Forelimb muscle (tissue), 1 donor: ENCODE results near the gene GSTM3. TPM values are rescaled to one million over a fixed set of nuclear protein-coding genes. Genes with fewer than 3 reads are reported as not detected.
"Not testable (repeated sequence)": the region's sequence is repeated elsewhere in the genome, so short reads cannot be mapped to it uniquely, and the experiment has no call there.

Source experiments
- DNase-seq: peaks from one replicate; pipeline ENCODE4 v3.0.0-alpha.2; 2013; ENCODE audit warnings: low read depth
- polyA plus RNA-seq: library from polyadenylated mRNA; unstranded; fragments of 120-200 nt; gene quantifications from one replicate; pipeline ENCODE4 v1.2.1, GENCODE V29; 2013; ENCODE audit not compliant: insufficient read length

Gene GSTM3
- polyA plus RNA-seq, 1 donor, result 40.6 TPM

DNA sequence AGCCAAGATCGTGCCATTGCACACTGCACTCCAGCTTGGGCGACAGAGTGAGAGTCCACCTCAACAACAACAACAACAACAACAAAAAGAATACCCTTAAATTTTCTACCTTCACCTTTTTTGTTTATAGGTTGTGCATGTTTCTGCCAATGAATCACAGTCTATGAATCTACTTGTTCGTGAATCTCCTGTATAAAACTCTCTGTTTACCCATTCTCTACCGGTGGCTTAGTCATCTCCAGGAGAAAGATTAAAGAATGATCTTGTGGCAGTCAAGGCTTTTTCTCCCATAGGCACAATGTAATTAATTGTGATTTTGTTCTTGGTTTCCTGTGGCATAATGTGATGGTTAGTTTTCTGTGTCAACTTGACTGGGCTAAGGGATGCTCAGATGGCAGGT lies 43.0 kb downstream of the GSTM3 start:
- DNase-seq, result not testable (repeated sequence)

DNA sequence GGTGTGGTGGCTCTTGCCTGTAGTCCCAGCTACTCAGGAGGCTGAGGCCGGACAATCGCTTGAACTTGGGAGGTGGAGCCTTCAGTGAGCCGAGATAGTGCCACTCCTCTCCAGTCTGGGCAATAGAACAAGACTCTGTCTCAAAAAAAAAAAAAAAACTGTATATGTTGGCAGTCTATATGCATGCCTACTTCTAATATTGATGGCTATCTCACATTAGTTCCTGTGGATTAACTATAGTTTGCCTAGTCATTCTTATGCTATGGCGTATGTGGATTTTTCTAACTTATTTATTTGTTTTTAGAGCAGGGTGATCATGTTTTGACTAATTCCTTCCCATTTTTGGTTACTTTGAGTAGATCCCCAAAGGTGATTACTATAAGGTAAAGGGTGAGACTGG lies 43.8 kb downstream of the GSTM3 start:
- no peak for DNase-seq

DNA sequence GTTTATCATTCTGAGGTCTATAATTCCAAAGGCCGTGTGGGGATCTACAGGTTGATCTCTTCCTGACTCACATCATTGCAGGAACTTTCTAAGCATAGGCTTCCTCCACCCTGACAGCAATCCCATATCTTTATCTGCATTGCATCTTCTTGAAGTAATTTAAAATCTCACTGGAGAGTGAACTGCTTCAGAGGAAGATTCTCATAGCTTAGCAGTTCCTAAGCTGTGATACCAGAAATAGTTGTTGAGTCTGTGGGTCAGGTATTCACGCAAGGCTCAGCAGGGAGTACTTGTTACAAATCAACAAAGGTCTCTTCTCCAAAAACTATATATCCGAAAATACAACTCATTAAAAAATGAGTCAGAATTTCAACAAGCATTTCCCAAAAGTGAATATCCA lies 45.7 kb downstream of the GSTM3 start:
- not testable (repeated sequence) for DNase-seq

DNA sequence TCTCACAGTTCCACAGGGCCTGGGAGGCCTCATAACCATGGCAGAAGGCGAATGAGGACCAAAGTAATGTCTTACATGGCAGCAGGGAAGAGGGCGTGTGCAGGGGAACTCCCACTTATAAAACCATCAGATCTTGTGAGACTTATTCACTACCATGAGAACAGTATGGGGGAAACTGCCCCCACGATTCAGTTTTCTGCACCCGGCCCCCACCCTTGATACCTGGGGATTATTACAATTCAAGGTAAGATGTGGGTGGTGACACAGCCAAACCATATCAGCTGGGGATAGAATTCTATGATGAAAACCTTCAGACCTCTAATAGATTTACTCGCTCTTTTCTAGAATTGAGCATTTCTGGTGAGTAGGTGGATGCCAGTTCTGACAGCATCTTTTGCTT lies 46.4 kb downstream of the GSTM3 start:
- not testable (repeated sequence) for DNase-seq

DNA sequence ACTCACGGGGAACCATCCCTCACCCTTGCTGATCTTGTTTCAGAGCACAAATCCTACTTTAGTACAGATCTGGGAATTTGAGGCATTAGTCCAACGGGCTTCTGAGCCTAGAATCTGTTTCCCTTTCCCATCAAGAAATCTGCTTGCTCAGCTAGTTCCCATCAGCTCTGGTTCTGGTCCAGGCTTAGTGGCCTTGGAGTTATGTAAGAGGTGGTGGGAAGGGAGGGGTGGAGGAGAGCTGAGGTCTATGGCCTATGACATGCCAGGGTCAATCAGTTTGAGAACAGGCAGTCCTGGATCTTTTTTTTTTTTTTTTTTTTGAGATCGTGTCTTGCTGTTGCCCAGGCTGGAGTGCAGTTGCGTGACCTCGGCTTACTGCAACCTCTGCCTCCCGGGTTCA lies 49.1 kb downstream of the GSTM3 start:
- DNase-seq, result no peak

DNA sequence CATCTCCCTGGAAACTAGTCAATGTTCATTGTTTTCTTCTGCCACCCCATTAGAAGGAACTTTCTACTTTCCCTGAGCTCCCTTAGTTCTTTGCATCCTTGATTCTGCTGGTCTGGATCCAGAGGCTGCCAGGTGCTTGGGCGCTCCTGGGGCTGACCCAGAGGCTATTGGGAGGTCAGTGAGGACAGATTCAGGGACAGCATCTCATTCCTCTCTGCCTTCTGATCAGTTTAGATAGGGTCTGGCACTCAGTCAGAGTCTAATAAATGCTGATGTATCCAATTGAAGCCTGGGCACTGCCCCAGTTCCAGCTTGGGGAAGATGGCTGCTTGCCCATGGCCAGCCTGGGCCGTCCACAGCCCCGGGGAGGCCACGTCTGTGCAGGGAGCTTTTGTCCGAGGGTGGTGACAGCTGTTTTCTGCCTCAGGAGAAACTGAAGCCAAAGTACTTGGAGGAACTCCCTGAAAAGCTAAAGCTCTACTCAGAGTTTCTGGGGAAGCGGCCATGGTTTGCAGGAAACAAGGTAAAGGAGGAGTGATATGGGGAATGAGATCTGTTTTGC lies 50.9 kb downstream of the GSTM3 start:
- no peak for DNase-seq

DNA sequence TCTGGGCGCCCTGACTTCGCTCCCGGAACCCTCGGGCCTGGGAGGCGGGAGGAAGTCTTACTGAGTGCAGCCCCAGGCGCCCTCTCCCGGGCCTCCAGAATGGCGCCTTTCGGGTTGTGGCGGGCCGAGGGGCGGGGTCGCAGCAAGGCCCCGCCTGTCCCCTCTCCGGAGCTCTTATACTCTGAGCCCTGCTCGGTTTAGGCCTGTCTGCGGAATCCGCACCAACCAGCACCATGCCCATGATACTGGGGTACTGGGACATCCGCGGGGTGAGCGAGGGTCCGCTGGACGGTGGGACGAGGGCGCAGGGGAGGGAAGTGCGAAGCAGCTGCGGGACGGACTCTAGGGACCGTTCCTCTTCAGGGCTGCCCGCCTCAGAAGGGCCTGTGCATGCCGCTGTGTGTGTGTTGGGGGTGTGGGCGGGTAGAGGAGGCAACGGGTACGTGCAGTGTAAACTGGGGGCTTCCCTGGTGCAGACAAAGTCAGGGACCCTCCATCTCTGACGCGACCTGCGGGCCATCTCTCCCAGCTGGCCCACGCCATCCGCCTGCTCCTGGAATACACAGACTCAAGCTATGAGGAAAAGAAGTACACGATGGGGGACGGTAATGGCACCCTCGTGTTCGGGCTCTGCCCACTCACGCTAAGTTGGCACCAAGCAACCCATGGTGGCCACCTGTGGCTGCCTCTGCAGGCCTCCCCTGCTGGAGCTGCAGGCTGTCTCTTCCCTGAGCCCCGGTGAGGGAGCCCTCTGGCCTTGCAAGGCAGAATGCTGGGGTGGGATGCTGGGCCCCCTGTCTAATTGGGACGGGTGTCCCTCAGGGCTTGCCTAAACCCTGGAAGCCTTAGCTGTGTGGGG lies 53.0 kb downstream of the GSTM3 start, which contains the start of gene GSTM1:
GSTM1 (plus strand) TSS at position 177 of the 859 bp plus-strand sequence; CDS start at position 234, 57 bp downstream.
- DNase-seq, result peak; percentile 52

DNA sequence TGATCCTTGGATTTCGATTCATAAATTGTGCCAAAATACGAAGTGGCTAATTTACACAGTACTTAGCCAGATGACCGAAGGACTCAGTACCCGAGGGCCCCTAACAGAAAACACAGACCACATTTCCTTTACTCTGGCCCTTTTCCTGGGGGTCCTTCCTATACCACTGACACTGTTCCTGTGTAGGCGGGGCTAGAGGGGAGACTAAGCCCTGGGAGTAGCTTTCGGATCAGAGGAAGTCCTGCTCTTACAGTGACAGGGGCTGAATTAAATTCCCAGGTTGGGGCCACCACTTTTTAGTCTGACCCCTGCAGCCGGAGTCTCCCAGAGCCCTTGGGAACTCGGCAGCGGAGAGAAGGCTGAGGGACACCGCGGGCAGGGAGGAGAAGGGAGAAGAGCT lies 53.7 kb downstream of the GSTM3 start:
- DNase-seq, result not testable (repeated sequence)

DNA sequence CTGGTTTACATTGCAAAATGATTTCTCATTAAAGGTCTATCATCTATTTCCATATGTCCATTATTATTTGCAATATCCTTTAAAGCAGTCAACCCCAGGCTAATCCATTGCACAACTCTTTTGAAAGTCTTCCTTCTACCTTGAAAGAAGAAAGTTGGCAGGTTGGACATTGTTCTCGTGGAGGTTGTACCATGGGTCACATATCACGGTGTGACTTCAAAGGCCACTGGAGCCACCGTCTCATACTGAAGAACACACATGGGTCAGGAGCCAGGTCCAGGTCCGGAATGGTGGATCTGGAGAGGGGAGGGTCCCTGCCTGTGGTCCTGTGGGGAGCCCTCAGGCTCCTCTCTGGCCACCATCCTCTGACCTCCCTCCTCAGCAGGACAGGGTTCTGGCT lies 54.9 kb downstream of the GSTM3 start:
- not testable (repeated sequence) for DNase-seq

DNA sequence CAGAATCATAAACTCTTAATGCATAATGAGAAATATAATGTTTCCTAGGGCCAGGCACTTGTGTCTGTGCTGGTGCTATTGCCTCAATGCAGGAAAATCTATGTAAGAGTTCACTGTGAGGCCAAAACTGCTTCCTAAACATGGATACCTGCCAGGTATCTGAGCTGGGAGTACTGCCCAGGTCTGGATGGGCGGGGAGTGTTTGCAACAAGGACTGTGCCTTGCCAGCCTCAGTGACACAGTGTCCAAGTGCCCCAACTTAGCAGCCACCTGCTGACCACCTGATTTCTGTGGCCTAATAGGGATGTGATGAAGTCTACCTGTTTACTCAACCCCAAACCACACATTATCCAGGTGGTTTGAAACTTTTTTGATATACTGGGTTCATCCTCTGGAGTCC lies 55.4 kb downstream of the GSTM3 start:
- DNase-seq, result not testable (repeated sequence)

DNA sequence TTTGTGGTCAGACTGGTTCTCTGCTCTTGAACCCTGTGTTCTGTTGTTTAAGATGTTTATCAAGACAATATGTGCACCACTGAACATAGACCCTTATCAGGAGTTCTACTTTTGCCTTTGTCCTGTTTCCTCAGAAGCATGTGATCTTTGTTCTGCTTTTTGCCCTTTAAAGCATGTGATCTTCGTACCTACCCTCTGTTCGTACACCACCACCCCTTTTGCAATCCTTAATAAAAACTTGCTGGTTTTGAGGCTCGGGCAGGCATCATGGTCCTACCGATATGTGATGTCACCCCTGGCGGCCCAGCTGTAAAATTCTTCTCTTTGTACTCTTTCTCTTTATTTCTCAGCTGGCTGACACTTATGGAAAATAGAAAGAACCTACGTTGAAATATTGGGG lies 56.1 kb downstream of the GSTM3 start:
- not testable (repeated sequence) for DNase-seq

Other genes starting within 250 kb of the GSTM3 start
- 11.1 TPM for gene CYB561D1, start 246.9 kb downstream of the GSTM3 start, polyA plus RNA-seq
- gene AMIGO1, start 231.3 kb downstream of the GSTM3 start, polyA plus RNA-seq, result 12.9 TPM
- gene GPR61, start 201.2 kb downstream of the GSTM3 start, polyA plus RNA-seq, result 1.6 TPM
- gene GNAI3, start 192.4 kb downstream of the GSTM3 start, polyA plus RNA-seq, result 6.7 TPM
- not detected for gene GNAT2, start 121.4 kb downstream of the GSTM3 start, polyA plus RNA-seq
- 33.8 TPM for gene AMPD2, start 121.2 kb downstream of the GSTM3 start, polyA plus RNA-seq
- gene GSTM4, start 84.9 kb downstream of the GSTM3 start, polyA plus RNA-seq, result 25.1 TPM
- gene GSTM2, start 73.0 kb downstream of the GSTM3 start, polyA plus RNA-seq, result 190 TPM
- 79.2 TPM for gene GSTM1, start 53.2 kb downstream of the GSTM3 start, polyA plus RNA-seq
- gene GSTM5, start 28.8 kb downstream of the GSTM3 start, polyA plus RNA-seq, result 16.6 TPM
- gene EPS8L3, start 22.9 kb upstream of the GSTM3 start, polyA plus RNA-seq, result not detected
- 7.1 TPM for gene CSF1, start 169.8 kb upstream of the GSTM3 start, polyA plus RNA-seq
- gene AHCYL1, start 243.7 kb upstream of the GSTM3 start, polyA plus RNA-seq, result 38.1 TPM